ENCODE measurements around the gene RFX3.

DNA sequence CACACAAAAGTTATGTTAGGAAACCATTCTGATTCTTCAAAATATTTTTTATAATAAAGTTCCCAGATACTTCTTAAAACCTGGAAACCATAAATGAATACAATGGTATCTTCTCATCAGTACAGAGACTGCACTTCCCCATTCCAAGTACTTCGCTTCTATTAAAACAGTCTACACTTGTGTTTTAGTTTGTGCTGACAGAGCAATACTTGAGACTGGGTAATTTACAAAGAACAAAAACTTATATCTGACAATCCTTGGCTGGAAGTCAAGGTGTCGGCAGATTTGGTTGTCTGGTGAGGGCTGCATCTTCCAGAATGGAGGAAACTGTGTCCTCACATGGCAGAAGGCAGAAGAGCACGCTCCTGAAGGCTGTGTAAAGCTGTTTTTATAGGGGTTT, 70.1 kb downstream of the RFX3 start:
- TF ChIP-seq, protein P1, sequence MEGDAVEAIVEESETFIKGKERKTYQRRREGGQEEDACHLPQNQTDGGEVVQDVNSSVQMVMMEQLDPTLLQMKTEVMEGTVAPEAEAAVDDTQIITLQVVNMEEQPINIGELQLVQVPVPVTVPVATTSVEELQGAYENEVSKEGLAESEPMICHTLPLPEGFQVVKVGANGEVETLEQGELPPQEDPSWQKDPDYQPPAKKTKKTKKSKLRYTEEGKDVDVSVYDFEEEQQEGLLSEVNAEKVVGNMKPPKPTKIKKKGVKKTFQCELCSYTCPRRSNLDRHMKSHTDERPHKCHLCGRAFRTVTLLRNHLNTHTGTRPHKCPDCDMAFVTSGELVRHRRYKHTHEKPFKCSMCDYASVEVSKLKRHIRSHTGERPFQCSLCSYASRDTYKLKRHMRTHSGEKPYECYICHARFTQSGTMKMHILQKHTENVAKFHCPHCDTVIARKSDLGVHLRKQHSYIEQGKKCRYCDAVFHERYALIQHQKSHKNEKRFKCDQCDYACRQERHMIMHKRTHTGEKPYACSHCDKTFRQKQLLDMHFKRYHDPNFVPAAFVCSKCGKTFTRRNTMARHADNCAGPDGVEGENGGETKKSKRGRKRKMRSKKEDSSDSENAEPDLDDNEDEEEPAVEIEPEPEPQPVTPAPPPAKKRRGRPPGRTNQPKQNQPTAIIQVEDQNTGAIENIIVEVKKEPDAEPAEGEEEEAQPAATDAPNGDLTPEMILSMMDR (IDR thresholded peaks at IDR 0.05), result no peak
- TF ChIP-seq EP300 (IDR thresholded peaks at IDR 0.05), result no peak
